OCI-LY3 (cell line): ENCODE data around the gene GDPD5.

Experiments used
- EZH2phosphoT487 ChIP-seq: fragments of 200-600 bp; shearing (Covaris generic); IDR thresholded peaks from 2 replicates; pipeline ENCODE4 v1.6.1; 2018; ENCODE audit warnings: antibody characterized with exemption, mixed run types, low read depth
- TF ChIP-seq, protein P1 (sequence below): fragments of 200-600, 300-600 bp; sonication (generic); IDR thresholded peaks from 2 replicates; pipeline ENCODE4 v1.5.1; 2014; ENCODE audit warnings: antibody characterized with exemption, low read length, low read depth

DNA sequence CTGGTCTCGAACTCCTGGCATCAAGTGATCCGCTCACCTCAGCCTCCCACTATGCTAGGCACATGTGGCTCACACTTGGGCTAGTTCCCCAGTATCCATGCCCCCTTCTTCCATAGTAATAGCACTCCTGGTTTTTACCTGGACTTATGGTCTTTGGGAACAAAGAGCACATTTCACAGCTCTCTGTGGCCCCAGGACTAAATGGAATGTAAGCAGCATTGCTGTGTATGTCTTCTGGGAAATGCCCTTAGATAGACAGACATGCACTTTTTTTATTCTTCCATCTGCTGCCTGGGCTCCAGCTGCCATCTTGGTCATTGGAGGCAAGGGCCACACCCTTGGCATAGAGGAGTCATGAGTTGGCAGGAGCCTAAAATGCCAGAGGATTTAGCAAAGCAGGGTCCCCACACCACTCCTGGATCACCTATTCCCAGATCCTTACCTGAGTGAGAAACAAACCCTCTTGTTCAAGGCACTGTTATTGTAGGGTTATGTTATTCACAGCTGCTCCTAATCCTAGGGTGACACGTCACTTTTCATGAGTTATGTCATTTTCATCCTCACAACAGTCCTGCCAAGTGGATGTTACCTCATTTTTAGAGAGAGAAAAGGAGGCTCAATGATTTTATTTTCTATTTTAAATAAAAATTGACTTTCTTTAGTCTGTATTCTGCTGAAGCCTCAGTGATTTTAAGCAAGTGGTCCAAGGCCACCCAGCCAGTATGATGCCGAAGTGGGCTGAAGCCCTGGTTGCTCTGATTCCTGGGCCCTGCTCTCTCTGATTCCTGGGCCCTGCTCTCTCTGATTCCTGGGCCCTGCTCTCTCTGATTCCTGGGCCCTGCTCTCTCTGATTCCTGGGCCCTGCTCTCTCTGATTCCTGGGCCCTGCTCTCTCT, 15.7 kb upstream of the GDPD5 start:
- no peak for TF ChIP-seq EZH2phosphoT487
- TF ChIP-seq, protein P1, sequence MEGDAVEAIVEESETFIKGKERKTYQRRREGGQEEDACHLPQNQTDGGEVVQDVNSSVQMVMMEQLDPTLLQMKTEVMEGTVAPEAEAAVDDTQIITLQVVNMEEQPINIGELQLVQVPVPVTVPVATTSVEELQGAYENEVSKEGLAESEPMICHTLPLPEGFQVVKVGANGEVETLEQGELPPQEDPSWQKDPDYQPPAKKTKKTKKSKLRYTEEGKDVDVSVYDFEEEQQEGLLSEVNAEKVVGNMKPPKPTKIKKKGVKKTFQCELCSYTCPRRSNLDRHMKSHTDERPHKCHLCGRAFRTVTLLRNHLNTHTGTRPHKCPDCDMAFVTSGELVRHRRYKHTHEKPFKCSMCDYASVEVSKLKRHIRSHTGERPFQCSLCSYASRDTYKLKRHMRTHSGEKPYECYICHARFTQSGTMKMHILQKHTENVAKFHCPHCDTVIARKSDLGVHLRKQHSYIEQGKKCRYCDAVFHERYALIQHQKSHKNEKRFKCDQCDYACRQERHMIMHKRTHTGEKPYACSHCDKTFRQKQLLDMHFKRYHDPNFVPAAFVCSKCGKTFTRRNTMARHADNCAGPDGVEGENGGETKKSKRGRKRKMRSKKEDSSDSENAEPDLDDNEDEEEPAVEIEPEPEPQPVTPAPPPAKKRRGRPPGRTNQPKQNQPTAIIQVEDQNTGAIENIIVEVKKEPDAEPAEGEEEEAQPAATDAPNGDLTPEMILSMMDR: no peak
